ENCODE results near the gene BORCS6. TPM values are rescaled to one million over a fixed set of nuclear protein-coding genes. Genes with fewer than 3 reads are reported as not detected.
A peak's percentile ranks its signal among the peaks of the same experiment; 100 is the strongest.

The BORCS6 gene
- total and polyA plus RNA-seq, 2 of the 13 experiments (the other 11 are each of a cell fraction or from before 2014, with no cell fraction given): 2.0 to 5.1 TPM

- no peak for TF ChIP-seq ONECUT2 (CRISPR knock-in tag; IDR thresholded peaks at IDR 0.05)
- TF ChIP-seq PRMT3 (CRISPR knock-in tag; IDR thresholded peaks at IDR 0.05; ENCODE audit: borderline replicate concordance, low read depth): no peak
- TF ChIP-seq TEAD2 (CRISPR knock-in tag; IDR thresholded peaks at IDR 0.05): no peak
- no peak for TF ChIP-seq ZNF318 (CRISPR knock-in tag; IDR thresholded peaks at IDR 0.05)
- 0 out of 2 replicates have a peak, but pooled peaks have one; percentile 13 for TF ChIP-seq ZNF512B (CRISPR knock-in tag; IDR thresholded peaks at IDR 0.05; ENCODE audit: borderline replicate concordance)
- TF ChIP-seq LRRFIP1 (CRISPR knock-in tag; conservative IDR thresholded peaks at IDR 0.05): no peak
- no peak for TF ChIP-seq TFE3 (CRISPR knock-in tag; IDR thresholded peaks at IDR 0.05)
- TF ChIP-seq MTERF4 (CRISPR knock-in tag; IDR thresholded peaks at IDR 0.05): no peak
- no peak for TF ChIP-seq MNT (IDR thresholded peaks at IDR 0.05)
Measured at GRCh38 chr17:8153957-8154607, 35.9 kb downstream of the BORCS6 start (continued).

All from HepG2 (cell line).